ENCODE measurements around the gene GNG2.
A peak's percentile ranks its signal among the peaks of the same experiment; 100 is the strongest.

GNG2 gene

DNA sequence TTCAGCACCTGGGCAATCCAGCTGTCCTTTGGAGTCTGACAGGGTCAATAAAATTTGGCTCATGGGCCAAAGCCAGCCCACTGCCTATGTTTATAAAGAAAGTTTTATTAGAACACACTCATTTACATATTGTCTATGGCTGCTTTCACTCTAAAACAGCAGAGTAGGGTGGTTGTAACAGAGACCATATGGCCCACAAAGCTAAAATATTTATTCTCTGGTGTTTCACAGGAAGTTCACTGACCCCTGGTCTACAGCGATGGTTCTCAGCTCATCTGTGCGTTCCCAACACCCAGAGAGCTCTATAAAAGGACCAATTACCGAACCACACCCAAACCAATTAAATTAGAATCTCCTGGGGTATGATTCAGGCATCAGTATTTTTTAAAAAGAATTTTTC lies 91.2 kb downstream of the GNG2 start:
- no peak for DNase-seq

DNA sequence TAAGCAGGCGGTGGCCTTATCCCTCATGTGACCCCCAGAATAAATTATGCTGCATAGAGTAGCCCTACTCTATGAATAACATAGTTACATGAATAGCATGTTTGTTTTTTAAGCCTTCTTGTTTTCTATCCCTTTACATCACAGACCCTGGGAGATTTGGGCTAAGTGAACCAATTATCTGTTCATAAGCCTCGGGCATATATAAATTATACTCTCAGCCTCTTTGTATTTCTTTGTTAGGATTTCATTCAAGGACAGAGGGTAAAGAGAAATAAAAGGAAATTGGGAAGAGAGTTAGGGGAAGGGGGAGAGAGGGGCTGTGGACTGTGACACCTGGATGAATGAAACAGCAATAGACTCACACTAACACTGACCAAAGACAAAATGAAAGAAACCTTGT lies 93.6 kb downstream of the GNG2 start:
- DNase-seq: no peak

DNA sequence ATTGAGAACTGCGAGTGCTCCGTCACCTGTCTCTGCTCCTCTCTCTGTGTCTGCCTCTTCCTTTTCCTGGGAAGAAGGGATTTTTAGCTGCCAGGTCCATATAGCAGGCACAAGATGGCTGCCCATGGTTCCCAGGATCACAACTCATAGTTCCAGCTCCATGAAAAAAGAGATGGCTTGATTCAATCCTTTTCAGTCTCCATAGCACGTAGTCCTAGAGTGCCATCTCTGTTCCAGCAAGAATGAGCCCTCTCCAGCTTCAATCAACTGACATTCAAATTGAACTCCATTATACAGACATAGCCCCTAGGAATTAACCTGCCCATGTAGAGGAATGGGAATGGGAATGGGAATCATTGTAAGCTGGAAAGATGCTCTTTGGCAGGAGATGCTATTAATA lies 94.2 kb downstream of the GNG2 start:
- no peak for DNase-seq

DNA sequence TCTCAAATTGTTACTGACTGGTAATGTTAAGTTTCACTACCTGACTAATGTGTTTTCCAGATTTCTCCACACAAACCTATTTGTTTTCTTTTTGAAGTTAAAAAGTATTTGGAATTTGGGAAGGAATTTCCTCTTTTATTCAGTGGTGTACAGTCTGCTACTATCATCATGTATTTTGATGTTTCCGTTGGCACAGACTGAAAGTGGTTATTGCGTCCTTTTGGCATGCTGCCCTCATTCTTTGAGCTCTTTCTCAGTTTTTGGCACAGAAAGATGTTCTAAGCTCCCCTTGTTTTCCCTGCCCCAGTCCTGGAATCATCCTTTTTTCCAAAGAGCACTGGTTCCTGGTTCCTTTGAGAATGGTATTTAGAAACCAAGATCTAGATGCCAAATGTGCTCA lies 97.5 kb downstream of the GNG2 start:
- no peak for DNase-seq

DNA sequence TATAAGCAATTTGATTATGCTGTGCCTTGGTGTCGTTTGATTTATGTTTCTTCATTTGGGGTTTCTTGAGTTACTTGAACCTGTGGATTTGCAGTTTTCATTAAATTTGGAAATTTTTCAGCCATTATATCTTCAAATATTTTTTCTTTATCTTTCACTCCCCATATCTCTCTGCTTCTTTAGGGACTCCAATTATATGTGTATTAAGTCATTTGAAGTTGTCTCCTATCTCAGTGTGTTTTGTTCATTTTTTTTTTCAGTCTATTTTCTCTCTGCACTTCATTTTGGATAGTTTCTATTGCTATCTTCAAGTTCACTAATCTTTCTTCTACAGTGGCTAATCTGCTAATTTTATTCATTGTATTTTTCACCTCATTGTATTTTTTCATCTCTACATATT lies 99.5 kb downstream of the GNG2 start:
- DNase-seq: no peak

DNA sequence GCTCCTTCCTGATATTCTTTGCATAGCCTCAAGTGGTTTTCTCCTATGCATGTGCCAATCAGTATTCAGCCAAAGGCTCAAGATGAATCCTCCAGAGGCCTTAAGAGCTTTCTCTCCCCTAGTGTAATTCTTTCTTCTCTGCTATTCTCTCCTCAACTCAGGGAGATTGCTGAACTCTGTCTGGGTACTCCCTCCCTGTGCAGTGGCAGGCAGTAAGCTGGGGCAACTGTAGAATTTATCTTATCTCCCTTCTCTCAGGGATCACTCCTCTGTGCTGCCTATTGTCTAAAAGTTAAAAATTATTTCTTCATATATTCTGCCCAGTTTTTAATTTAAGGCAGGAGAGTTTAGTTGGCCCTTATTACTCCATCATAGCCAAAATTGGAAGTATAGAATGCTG lies 100.5 kb downstream of the GNG2 start:
- DNase-seq: no peak

DNA sequence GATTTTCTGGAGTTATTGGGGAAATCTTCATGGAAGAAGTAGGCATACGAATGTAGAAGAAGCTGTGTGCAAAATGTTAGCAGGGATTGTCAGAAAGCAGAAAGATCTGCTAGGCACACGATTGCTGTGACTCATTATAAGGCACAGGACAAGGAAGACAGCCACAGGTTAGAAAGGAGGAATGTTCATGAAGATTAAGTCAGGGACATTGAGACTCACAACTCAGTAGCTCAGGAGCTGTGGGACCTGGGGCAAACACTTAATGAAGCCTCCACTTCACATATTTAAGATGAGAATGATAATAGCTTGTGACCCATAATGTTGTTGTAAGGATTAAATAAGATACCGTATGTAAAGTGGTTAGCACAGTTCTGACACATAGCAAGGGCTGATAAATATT lies 102.3 kb downstream of the GNG2 start:
- no peak for DNase-seq

DNA sequence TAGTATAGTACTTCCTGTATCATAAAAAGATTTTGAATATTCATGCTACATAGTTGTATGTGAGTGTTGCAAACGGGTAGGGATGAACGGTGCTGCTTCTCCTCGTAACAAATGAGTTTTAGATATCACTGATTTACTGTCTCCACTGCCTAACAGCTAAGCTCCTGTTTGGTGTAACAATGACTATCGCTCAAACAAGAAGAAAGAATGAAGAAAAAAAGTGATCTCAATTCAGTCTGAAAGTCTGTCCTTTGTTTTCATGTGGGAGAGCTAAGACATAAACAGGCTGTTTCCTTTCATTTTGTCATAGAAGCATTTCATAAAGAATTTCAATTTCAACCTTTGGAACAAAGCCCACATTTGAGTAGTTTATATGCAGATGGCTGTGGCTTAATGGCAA lies 102.9 kb downstream of the GNG2 start:
- peak in 3 of 6 experiments; percentile 21 to 39 (median 24) for DNase-seq

DNA sequence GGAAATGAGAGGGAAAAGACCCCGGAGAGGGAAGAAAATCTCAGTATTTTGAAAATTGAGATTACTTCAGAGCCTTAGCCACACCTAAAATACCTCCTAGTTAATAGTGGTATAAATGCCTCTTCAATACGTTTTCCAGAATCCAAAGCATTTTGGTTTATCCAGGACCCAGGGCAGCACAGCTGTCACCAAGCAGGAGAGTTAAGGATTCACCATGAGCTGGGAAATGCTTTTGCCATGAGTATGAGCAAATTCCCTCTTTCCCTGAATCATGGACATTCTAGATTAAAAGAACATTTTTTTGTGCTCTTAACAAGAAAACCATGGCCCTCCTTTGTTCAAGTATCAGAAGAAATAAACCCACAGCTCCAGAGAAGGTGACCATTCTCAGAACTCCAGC lies 107.1 kb downstream of the GNG2 start:
- no peak for DNase-seq

DNA sequence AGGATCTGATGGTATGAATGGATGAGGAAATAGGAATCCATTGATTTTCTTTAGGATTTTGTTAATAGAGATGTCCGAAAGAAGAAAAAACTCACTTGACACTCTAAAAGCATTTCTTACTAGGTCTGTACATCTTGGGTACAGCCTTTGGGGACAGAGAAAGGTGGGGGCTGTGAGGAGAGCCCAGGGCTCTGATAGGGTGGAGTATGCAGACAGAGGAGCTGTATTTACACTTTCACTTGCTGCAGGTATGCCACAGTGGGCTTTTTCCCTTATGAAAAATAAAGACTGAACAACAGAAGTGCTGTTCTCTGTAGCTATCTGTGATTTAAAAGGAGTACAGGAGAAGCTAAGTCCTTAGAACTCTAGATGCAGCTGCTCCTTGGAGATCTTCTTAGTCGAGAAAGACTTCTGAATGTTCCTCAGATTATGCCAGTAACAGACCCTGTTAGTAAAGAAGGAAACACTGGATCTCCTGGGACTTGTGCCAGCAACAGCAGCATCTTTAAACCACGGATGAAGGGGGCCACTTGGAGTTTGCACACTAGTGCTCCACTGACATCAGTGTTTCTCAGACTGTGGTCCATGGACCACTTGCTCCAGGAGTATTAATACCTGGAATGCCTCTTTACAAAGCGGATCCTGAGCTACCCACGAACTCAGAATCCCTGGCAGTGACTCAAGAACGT lies 109.6 kb downstream of the GNG2 start:
- no peak for DNase-seq

DNA sequence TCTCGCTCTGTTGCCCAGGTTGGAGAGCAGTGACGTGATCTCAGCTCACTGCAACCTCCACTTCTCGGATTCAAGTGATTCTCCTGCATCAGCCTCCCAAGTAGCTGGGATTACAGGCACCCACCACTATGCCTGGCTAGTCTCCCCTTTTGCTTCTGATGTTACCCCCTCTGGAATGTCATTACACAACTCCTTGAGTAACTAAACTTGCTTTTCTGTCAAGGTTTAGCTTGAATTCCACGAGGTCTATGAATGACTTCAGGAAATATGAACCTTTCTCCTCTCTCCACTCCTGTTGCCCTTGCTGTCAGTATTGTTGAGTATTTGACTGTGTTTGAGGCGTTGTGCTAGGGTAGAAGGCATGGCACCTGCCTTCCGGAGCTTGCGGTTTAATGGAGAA lies 112.2 kb downstream of the GNG2 start:
- no peak for DNase-seq

DNA sequence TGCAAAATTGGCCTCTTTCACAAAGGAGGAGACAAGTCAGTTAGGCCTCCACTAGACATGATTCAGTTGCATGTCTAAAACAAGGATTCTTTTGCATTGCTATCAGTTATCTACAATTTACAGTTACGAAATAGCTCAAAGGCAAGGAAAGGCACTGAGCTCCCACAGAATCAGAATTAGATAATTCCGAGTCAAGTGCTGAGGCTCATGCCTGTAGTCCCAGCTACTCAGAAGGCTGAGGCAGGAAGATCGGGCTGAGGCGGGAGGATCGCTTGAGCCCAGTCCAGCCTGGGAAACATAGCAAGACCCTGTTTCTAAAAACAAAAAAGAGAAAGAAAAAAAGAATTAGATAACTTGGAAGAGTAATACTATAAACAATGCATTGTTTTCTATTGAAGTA lies 116.7 kb downstream of the GNG2 start:
- no peak for DNase-seq

DNA sequence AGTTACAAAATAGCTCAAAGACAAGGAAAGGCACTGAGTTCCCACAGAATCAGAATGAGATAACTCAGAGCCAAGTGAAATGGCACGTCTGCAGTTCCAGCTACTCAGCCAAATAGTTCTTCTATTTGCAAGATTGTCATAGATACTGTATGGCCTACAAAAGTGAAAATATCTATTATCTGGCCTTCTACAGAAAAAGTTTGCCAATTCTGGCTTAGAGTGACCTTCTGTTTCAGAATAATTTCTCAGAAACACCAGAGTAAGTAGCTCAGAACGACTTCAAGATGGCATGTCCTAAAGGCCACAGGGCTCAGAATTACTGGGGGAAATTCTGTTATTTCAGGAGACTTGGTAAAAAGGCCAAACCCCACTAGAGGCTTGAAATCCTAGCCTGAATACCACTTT lies 118.3 kb downstream of the GNG2 start:
- DNase-seq: no peak

DNA sequence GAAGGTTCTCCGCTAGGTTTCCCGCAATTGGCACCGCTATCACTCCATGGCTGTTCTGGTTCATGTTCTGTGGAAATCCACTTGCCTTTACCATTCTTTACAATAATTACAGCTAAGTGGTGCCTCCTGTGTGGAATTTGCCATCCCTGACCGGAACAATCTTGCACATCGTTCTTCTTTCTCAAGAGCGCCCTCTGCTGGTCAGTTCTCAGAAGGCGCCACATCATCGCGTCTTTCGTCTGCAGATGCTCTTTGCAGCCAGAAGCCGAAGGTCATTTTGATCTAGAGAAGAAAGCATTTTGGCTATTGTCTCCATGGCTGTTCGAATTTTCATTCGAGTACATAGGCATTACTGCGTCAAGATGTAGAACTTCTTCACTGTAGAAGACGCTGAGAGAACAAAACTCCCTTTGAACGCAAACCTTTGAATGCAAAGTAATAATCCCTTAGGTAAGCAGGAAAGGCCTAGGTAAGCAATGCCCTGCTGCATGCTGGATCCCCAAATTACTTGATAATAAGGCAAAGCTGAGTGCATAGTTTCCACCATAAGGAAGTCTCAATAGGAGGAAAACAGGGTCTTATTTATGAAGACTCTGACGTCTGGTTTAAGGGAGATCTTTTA lies 118.8 kb downstream of the GNG2 start:
- peak; percentile 49 to 80 (median 69) for DNase-seq

DNA sequence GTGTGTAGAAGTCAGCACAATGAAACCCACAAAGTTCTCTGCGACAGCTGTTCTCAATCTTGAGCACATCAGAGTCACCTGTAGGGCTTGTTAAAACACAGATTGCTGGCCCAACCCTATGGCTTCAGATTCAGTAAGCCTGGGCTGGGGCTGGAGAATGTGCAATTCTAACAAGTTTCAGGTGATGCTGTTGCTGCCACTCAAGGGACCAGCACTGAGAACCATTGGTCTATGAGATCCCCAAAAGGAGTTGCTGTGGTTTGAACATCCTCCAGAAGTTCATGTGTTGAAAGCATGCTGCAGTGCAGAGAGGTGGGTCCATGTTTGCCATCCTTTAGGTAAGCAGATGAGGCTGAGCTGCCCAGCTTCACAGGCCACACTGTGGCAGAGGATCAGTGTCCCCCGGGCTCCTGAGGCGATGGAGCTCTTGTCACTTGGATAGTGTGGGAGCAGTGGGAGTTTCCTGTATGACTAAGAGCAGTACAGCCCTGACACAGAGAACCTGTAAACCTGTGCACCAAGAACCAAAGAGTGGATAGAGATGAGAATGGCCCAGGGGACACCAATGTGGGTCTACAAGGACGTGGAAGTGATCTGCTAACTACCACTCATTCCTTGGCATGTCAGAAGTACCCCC lies 120.9 kb downstream of the GNG2 start:
- DNase-seq: no peak

DNA sequence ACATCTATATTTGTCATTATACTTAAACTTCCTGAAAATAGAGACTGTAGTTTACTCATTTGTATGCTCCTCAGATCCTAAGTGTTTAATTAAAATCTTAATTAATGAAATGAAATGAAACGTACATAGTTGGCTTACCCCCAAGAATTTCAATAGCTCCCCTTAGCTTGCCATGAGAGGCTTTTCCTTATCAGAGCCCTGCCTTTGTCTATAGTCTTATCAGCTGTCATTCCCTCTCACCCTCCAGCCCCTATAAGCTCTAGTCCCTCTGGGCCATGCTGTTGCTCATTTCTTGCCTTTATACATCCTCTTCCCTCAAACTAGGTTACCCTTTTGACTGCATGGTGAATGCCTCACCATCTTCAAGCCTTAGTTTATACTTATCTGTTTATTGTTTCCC lies 127.8 kb downstream of the GNG2 start:
- no peak for DNase-seq

DNA sequence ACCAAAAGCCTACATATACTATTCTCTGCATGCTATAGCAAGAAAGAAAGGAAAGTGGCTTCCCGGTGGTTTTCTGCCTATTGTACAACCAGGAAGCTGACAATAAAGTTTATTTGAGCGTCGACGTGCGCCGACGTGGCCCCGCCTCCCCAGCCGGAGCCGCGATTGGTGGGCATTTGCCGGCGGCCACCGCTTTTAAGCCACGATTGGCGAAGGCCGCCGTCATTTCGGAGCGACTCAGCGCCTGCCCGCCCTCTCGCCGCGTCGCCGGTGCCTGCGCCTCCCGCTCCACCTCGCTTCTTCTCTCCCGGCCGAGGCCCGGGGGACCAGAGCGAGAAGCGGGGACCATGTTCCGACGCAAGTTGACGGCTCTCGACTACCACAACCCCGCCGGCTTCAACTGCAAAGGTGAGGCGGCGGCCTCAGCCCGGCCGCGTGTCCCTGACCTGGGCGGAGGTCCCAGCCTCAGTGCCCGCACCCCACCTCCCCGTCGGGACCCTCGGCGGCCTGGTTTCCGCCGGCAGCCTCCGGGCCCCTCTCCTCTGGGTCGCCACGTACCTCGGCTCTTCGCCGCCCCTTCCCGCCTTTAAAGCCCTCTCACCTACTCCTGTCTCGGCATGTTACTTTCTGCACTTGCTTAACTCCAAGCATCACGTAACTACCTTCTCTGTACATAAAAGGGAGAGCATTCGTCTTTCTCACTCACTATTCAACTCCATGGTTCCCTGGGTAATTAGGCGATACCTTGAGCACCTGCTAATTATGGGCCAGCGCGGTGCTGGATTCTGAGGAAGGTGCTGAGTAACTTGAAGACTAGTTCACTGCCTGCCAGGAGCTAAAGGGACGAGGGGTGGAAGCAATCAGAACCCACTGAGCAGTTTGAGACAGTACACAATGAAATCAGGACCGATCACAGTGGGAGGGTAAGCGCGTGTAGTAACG lies 129.2 kb downstream of the GNG2 start, which contains the start of gene RTRAF:
Gene RTRAF, plus strand, starts transcription at position 254 of the 942 bp plus-strand sequence. Its CDS starts 94 bp downstream, at position 348.
- DNase-seq: peak; percentile 83 to 92 (median 88)

DNA sequence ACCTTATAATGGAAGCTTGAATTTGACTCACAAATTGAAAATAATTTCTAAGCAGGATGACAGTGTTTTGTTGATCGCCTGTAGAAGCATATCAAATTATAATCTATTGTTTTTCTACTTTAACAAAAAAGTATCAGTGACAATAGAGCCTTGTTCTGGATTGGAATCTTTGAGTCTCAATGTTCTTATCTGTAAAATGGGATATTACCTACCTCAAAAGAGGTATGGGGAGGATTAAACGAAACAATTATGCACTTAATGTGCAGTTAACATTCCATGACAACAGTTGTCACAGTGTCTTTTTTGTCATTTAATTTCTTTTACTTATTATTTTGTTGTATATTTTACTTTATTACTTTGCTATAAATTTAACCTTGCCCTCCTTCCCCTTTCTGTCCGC lies 130.1 kb downstream of the GNG2 start:
- peak in 1 of 6 experiments; percentile 26 for DNase-seq

DNA sequence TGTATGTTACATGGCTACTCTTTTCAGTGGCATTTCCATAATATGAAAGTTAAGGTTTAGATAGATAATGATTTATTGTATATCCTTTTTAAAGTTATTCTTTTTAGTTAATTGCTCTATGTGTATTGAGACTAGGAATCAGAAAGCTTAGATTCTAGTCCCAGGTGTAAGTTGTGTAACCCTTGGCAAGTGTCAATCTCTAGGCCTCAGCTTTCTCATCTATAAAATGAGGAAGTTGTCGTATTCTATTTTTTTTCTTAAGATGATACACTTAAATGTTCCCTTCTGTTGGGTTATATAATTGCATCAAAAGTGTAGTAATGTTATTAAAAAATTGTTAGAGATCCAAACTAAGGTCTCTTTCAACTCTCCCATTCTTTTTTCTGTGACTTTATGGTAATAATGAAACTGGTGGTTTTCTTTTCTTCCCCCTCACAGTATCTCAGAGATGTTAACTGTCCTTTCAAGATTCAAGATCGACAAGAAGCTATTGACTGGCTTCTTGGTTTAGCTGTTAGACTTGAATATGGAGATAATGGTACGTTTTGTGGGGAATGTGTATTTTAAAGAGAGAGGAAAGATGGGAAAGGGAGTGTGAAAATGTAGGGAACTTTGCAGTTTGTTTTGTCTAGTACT lies 133.0 kb downstream of the GNG2 start:
- no peak for DNase-seq

DNA sequence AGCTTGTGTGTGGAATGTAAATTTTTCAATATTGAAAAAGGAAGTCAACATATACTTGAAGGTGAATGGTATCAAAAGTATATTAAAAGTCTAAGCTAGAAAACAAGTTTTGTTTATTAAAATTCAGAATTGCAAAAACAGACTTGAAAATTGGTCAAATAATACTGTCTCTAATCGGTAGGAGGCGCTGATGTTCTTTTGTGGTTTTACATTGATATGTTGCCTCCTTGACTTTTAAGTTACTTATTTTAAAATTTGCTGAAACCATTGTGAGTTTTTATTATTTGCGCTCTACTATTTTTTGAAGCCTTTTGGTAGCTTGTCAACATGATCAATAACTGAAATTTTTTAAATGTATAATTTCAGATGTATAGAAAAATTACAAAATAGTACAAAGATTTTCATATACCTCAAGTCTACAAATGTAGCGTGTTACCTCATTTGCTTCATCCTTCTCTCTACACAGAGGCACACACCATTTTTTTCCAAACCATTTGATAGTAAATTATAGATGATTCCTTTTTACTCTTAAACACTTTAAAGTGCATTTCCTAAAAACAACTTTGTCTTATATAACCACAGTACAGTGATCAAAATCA lies 135.8 kb downstream of the GNG2 start:
- peak in 2 of 6 experiments; percentile 43 to 47 for DNase-seq

DNA sequence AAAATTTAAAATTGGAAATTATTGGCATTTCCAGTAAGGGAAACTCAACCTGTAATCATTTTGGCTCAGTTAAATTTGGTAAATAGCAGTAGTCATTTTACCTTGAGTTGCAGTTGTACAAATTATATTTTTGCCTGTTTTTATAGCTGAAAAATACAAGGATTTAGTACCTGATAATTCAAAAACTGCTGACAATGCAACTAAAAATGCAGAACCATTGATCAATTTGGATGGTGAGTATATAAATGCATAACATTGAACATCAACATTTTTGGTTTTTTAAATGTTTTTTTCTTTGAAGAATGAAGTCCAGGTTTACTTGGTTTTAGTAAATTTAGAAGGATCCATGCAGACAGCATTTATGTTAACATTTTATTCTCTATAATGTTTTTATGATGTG lies 137.9 kb downstream of the GNG2 start:
- no peak for DNase-seq

DNA sequence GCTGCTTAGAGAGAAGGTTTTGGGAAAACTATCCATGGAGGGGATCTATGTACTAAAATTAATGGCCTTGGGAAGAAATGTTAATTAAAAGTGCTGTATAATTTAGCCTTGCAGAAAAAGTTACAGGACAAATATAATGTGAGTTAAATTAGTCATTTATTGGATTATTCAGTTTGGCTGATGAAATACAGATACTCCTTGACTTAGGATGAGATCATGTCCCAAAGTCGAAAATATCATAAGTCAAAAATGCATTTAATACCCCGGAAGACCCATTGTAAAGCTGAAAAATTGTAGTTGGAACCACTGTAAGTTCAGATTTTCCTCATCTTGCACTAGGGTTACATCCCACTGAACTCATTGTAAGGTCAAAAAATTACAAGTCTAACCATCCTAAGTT lies 138.7 kb downstream of the GNG2 start:
- no peak for DNase-seq
